ENCODE data around the gene SOCS1. TPM values are rescaled to one million over a fixed set of nuclear protein-coding genes. Genes with fewer than 3 reads are reported as not detected.

Gene SOCS1
- total RNA-seq, 6 experiments from 2014 or later: 0.88 to 26.6 (median 10.9) TPM

GRCh38 chr16:11262915-11263314 is 6.9 kb upstream of the SOCS1 start:
- ATAC-seq (no peak), DNase-seq (no peak)
- Histone ChIP-seq H3K4me3 (no peak overlapping the region), H3K27me3 (no peaks in the 10 kb centered on the region), H3K27ac (no peak overlapping the region), H3K36me3 (no peaks in the 10 kb centered on the region), H3K4me1 (peaks cover 0 to 16% (median 5%) of the 10 kb centered on the region in 4 donors), H3K9me3 (no peaks in the 10 kb centered on the region)
- 77% methylated on average over 8 of the region's 8 CpGs for WGBS (ENCODE audit: insufficient coverage, low coverage, low lambda C conversion rate, missing lambda C conversion rate)
- TF ChIP-seq, protein P1, sequence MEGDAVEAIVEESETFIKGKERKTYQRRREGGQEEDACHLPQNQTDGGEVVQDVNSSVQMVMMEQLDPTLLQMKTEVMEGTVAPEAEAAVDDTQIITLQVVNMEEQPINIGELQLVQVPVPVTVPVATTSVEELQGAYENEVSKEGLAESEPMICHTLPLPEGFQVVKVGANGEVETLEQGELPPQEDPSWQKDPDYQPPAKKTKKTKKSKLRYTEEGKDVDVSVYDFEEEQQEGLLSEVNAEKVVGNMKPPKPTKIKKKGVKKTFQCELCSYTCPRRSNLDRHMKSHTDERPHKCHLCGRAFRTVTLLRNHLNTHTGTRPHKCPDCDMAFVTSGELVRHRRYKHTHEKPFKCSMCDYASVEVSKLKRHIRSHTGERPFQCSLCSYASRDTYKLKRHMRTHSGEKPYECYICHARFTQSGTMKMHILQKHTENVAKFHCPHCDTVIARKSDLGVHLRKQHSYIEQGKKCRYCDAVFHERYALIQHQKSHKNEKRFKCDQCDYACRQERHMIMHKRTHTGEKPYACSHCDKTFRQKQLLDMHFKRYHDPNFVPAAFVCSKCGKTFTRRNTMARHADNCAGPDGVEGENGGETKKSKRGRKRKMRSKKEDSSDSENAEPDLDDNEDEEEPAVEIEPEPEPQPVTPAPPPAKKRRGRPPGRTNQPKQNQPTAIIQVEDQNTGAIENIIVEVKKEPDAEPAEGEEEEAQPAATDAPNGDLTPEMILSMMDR (IDR thresholded peaks at IDR 0.05): no peak
- TF ChIP-seq POLR2A (IDR thresholded peaks at IDR 0.05): no peak
- intact Hi-C loops (cut with DNase I): loop anchor here in 1 of 2 donors (10.0 kb wide), 1 partner anchor 82 kb away; the partner anchor contains the start of gene RMI2

DNA sequence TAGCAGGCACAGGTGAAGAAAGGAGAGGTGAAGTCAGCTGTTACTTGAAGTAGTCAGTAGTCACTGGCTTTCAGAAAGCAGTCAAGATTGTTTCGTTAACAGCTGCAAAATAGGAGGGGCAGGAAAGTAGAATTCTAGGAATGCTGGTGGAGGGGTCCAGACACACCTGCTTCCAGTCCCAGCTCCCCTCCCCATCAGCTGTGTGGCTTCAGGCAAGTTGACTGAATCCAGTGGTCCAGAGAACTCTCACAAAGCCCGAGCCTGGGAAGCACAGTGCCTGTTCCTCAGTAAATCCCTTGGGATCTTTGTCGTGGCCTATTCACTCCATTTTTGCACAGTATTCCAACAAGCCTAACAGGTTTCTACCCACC is 4.6 kb upstream of the SOCS1 start:
- WGBS (ENCODE audit: insufficient coverage, low coverage, low lambda C conversion rate, missing lambda C conversion rate): 80% methylated on average over 2 of the region's 3 CpGs
- Histone ChIP-seq H3K4me1 (peaks cover 0 to 21% (median 5%) of the 10 kb centered on the region in 4 donors), H3K27me3 (no peaks in the 10 kb centered on the region), H3K9me3 (no peaks in the 10 kb centered on the region), H3K27ac (no peak overlapping the region), H3K4me3 (no peak overlapping the region), H3K36me3 (no peaks in the 10 kb centered on the region)
- TF ChIP-seq, protein P1 (IDR thresholded peaks at IDR 0.05): no peak
- TF ChIP-seq POLR2A (IDR thresholded peaks at IDR 0.05): no peak
- DNase-seq: no peak
- intact Hi-C loops (cut with DNase I): loop anchor here in 1 of 2 donors (10.0 kb wide), 1 partner anchor 84 kb away; the partner anchor contains the start of gene RMI2
- ATAC-seq: no peak

DNA sequence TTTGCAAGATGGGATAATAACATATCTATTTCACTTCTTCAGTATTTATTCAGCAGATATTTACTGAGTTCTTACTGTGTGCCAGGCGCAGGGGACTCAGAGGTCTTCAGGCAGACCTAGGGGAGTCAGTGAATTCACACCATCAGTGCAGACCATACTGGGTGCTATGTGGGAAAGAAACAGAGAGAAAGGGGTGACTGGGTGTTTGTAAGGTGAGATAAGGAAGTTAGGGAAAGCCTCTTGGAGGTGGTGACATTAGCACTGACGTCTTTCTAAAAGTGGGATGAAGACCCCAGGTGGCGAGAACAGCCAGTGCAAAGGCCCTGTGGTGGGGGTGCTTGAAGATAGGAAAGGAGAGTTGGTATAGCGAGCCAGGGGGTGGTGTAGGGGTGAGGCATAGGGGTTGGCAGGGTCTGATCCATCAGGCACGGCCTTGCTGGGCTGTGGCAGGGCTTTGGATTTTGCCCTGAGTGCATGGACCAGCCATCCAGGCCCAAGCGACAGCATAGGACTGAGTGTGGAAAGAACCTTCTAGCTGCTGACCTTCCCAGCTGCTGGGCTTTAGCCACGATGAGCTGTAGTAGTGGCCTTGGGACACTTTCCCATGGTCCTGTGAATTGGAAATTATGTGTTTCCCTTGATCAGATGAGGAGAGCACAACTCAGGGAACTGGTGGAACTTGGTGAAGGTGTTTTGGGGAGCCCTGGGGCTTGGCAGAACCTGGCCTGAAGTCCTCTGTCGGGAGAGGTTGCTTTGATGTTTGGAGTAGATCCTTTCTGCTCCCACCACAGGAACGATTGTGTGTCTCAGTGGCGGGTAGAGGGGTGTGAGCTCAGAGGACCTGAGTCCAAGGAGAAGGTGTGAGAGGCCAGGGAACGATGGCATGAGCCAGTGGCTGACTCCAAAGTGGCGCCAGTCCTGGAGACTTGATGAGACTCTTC is 3.9 kb upstream of the SOCS1 start:
- 94% methylated on average over 6 of the region's 12 CpGs for WGBS (ENCODE audit: insufficient coverage, low coverage, low lambda C conversion rate, missing lambda C conversion rate)
- ATAC-seq: no peak
- H3K27me3 ChIP-seq: no peaks in the 10 kb centered on the region
- intact Hi-C loops (cut with DNase I): loop anchor here (5.0 to 10.0 kb wide), 3 partner anchors 55 to 288 kb away; partner anchors contain the start of gene RMI2 (in 1 of the 2)
- H3K27ac ChIP-seq: peak overlapping the region; percentile 63 to 89 (median 66)
- no peak for TF ChIP-seq POLR2A (IDR thresholded peaks at IDR 0.05)
- TF ChIP-seq, protein P1 (IDR thresholded peaks at IDR 0.05): no peak
- H3K36me3 ChIP-seq: no peaks in the 10 kb centered on the region
- DNase-seq: peak in 1 of 3 donors; percentile 67
- no peaks in the 10 kb centered on the region for H3K9me3 ChIP-seq
- no peak overlapping the region for H3K4me3 ChIP-seq
- peaks cover 0 to 24% (median 6%) of the 10 kb centered on the region in 4 donors for H3K4me1 ChIP-seq

GRCh38 chr16:11258553-11259492 is 2.8 kb upstream of the SOCS1 start:
- intact Hi-C loops (cut with DNase I): loop anchor here (5.0 to 10.0 kb wide), 2 partner anchors 54 to 287 kb away; no protein-coding TSS in a partner anchor
- TF ChIP-seq, protein P1 (IDR thresholded peaks at IDR 0.05): no peak
- TF ChIP-seq POLR2A (IDR thresholded peaks at IDR 0.05): no peak

More at GRCh38 chr16:11258553-11259492, 2.8 kb upstream of the SOCS1 start:
- Histone ChIP-seq H3K27me3 (no peaks in the 10 kb centered on the region), H3K9me3 (no peaks in the 10 kb centered on the region), H3K27ac (peak overlapping the region; percentile 63 to 89 (median 66)), H3K36me3 (no peaks in the 10 kb centered on the region), H3K4me3 (peak overlapping the region; percentile 14 to 52 (median 51)), H3K4me1 (peaks cover 0 to 31% (median 9%) of the 10 kb centered on the region in 4 donors)
- WGBS (ENCODE audit: insufficient coverage, low coverage, low lambda C conversion rate, missing lambda C conversion rate): 18% methylated on average over 8 of the region's 15 CpGs
- DNase-seq (peak; percentile 80 to 93 (median 90)), ATAC-seq (peak; percentile 36 to 62 (median 52))

Data from right lobe of liver (tissue), 6 donors.